Esophagus squamous epithelium (tissue), 4 donors: ENCODE measurements around the gene ZNF346.

Experiments used
- CTCF ChIP-seq, 6 experiments: fragments of 450-650 bp in 4 of 6; fragments of 200-600 bp in 2 of 6; sonication (generic) in 2 of 6; IDR thresholded peaks; one replicate each; pipeline ENCODE4 v1.5.1; 2016 to 2019; ENCODE audit warnings: antibody characterized with exemption in 6 of 6, mild to moderate bottlenecking in 4 of 6, moderate library complexity in 4 of 6
- POLR2A ChIP-seq, 4 donors: fragments of 450-650 bp; IDR thresholded peaks; one replicate each; pipeline ENCODE4 v1.6.1; 2017; ENCODE audit warnings: antibody characterized with exemption in 4 of 4, mild to moderate bottlenecking in 4 of 4, moderate library complexity in 3 of 4

GRCh38 chr5:177098470-177099141 lies 76.1 kb downstream of the ZNF346 start:
- TF ChIP-seq CTCF (IDR thresholded peaks at IDR 0.05) (no peak), POLR2A (IDR thresholded peaks at IDR 0.05) (no peak)
